Left forelimb (tissue), 1 donor: ENCODE results near the gene JAKMIP3.

Experiments used
- DNase-seq: peaks from one replicate; pipeline ENCODE4 v3.0.0-alpha.2; 2018; ENCODE audit warnings: low spot score

The JAKMIP3 gene

GRCh38 chr10:132065491-132066105 lies at the start of gene JAKMIP3:
Gene JAKMIP3, plus strand, starts transcription at chr10:132065946. Its CDS starts 38,863 bp downstream, at chr10:132104809.
- no peak for DNase-seq

- DNase-seq, result no peak
Measured at GRCh38 chr10:132016514-132016913, 49.2 kb upstream of the JAKMIP3 start.

GRCh38 chr10:132018446-132018845 lies 47.3 kb upstream of the JAKMIP3 start:
- no peak for DNase-seq

- no peak for DNase-seq
Measured at GRCh38 chr10:132019366-132019765, 46.4 kb upstream of the JAKMIP3 start.

- no peak for DNase-seq
Measured at GRCh38 chr10:132020456-132020855, 45.3 kb upstream of the JAKMIP3 start.

- DNase-seq, result no peak
Measured at GRCh38 chr10:132021046-132021445, 44.7 kb upstream of the JAKMIP3 start.

- no peak for DNase-seq
Measured at GRCh38 chr10:132021504-132022143, 44.1 kb upstream of the JAKMIP3 start.

- no peak for DNase-seq
Measured at GRCh38 chr10:132022241-132022640, 43.5 kb upstream of the JAKMIP3 start.

GRCh38 chr10:132023092-132023811 lies 42.5 kb upstream of the JAKMIP3 start:
- DNase-seq, result peak; percentile 79

GRCh38 chr10:132027423-132027983 lies 38.2 kb upstream of the JAKMIP3 start:
- no peak for DNase-seq

GRCh38 chr10:132028706-132029105 lies 37.0 kb upstream of the JAKMIP3 start:
- DNase-seq, result no peak

- DNase-seq, result no peak
Measured at GRCh38 chr10:132030898-132031463, 34.8 kb upstream of the JAKMIP3 start.

GRCh38 chr10:132033632-132034031 lies 32.1 kb upstream of the JAKMIP3 start:
- no peak for DNase-seq

GRCh38 chr10:132035476-132035875 lies 30.3 kb upstream of the JAKMIP3 start:
- DNase-seq, result no peak

- peak; percentile 77 for DNase-seq
Measured at GRCh38 chr10:132036153-132036886, 29.4 kb upstream of the JAKMIP3 start.

GRCh38 chr10:132036887-132037675 lies 28.7 kb upstream of the JAKMIP3 start:
- DNase-seq, result no peak

- no peak for DNase-seq
Measured at GRCh38 chr10:132037676-132037975, 28.1 kb upstream of the JAKMIP3 start.

GRCh38 chr10:132039371-132039770 lies 26.4 kb upstream of the JAKMIP3 start:
- no peak for DNase-seq

- DNase-seq, result no peak
Measured at GRCh38 chr10:132040046-132040445, 25.7 kb upstream of the JAKMIP3 start.

- DNase-seq, result no peak
Measured at GRCh38 chr10:132041340-132041739, 24.4 kb upstream of the JAKMIP3 start.
